Right lobe of liver (tissue), 4 donors: ENCODE data around the gene BMP8B.

Experiments used
- POLR2A ChIP-seq: fragments of 450-650 bp; IDR thresholded peaks from one replicate; pipeline ENCODE4 v1.6.1; 2017; ENCODE audit warnings: antibody characterized with exemption, mild to moderate bottlenecking
- TF ChIP-seq, protein P1 (sequence below), 4 donors: fragments of 200-600 bp in 3 of 4; fragments of 450-650 bp in 1 of 4; IDR thresholded peaks; one replicate each; pipeline versions ENCODE4 v1.5.1 to v1.8.0; 2016 to 2022; ENCODE audit warnings: antibody characterized with exemption in 4 of 4, mild to moderate bottlenecking in 2 of 4
- donor health status: DM: no; HTN: no; CAD: no.
- donor health status: DM: no; HTN: no; CAD: no.
- donor health status: DM: no; HTN: yes; CAD: no.

DNA sequence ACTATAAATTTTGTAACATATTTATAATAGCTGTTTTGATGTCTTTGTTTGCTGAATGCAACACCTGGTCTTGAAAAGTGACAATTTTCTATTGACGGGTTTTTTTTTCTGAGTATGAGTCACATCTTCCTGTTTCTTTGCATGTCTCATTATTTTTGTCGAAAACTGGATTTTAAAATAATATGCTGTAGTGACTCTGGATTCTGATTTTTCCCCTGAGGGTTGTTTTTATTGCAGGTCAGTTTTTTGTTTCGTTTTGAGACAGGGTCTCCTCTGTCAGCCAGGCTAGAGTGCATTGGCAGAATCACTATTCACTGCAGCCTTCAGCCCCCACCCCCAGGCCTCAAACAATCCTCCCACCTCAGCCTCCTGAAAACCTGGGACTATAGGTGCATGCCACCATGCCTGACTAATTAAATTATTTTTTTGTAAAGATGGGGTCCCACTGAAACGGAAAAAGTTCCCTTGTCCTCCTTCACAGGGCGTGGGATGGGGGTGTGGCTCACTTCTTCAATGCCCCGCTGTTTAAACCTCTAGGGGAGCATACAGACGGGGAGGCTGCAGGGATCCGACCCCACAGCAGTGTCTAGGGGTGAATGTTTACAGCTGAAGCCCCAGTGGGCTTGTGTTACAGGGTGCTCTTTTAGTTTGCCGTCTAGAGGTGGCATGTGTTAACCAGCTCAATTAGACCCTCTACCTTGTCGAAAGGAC lies 61.3 kb downstream of the BMP8B start:
- TF ChIP-seq, protein P1, sequence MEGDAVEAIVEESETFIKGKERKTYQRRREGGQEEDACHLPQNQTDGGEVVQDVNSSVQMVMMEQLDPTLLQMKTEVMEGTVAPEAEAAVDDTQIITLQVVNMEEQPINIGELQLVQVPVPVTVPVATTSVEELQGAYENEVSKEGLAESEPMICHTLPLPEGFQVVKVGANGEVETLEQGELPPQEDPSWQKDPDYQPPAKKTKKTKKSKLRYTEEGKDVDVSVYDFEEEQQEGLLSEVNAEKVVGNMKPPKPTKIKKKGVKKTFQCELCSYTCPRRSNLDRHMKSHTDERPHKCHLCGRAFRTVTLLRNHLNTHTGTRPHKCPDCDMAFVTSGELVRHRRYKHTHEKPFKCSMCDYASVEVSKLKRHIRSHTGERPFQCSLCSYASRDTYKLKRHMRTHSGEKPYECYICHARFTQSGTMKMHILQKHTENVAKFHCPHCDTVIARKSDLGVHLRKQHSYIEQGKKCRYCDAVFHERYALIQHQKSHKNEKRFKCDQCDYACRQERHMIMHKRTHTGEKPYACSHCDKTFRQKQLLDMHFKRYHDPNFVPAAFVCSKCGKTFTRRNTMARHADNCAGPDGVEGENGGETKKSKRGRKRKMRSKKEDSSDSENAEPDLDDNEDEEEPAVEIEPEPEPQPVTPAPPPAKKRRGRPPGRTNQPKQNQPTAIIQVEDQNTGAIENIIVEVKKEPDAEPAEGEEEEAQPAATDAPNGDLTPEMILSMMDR (IDR thresholded peaks at IDR 0.05): no peak
- TF ChIP-seq POLR2A: no peak
